ENCODE measurements around the gene CPT1C.
A peak's percentile ranks its signal among the peaks of the same experiment; 100 is the strongest.

Gene CPT1C

DNA sequence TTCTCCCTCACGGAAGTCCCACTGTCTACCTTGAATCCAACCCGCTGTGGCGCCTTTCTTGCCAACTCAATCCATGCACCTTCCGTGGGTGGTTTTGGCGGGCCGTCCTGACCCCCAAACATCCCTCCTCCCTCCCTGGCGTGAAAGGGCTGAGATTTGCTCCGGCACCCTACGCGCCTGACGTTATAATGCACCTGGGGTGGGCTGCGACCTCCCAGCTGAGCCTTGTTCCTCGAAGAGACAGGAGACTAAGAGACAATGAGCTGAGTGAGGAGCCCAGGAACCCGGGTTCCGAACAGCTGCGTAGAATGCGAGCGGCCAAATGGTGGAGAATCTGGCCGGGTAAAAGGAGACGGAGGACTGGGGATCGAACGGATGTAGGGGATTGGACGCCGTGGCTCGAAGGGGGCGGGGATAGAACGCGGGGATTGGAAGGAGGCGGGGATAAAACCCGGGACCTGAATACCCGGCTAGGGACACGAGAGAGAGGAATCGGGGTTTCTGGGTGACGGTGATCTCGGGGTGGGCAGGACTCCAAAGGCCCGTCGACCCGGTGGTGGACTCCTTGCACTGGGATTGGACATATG, at the start of gene CPT1C:
Gene CPT1C (plus strand): TSS at position 461 of the 587 bp plus-strand sequence. CDS start 1,137 bp downstream, outside the sequence.
- peak within 1 kb of the TSS; percentile 93 for H3K4me3 Mint-ChIP-seq
- no peaks in the 10 kb centered on the region for H3K9me3 Mint-ChIP-seq
- peaks cover 18% of the 10 kb centered on the region for H3K4me1 Mint-ChIP-seq (ENCODE audit: low read depth)
- H3K36me3 Mint-ChIP-seq (ENCODE audit: low read depth), result peaks cover 12% of the 10 kb centered on the region
- H3K27me3 Mint-ChIP-seq (ENCODE audit: low read depth), result peaks cover 12% of the 10 kb centered on the region
- H3K27ac Mint-ChIP-seq, result peak within 1 kb of the TSS; percentile 47

GRCh38 chr19:49641688-49642491, 49.0 kb upstream of the CPT1C start, which contains the start of gene SCAF1:
SCAF1 (plus strand) TSS chr19:49642209; CDS start chr19:49645027, 2,818 bp downstream.
- Mint-ChIP-seq H3K27ac (peak within 1 kb of the TSS; percentile 99), H3K4me1 (ENCODE audit: low read depth) (peaks cover 44% of the 10 kb centered on the region), H3K4me3 (peak within 1 kb of the TSS; percentile 98), H3K27me3 (ENCODE audit: low read depth) (no peaks in the 10 kb centered on the region), H3K9me3 (no peaks in the 10 kb centered on the region), H3K36me3 (ENCODE audit: low read depth) (peaks cover 10% of the 10 kb centered on the region)

DNA sequence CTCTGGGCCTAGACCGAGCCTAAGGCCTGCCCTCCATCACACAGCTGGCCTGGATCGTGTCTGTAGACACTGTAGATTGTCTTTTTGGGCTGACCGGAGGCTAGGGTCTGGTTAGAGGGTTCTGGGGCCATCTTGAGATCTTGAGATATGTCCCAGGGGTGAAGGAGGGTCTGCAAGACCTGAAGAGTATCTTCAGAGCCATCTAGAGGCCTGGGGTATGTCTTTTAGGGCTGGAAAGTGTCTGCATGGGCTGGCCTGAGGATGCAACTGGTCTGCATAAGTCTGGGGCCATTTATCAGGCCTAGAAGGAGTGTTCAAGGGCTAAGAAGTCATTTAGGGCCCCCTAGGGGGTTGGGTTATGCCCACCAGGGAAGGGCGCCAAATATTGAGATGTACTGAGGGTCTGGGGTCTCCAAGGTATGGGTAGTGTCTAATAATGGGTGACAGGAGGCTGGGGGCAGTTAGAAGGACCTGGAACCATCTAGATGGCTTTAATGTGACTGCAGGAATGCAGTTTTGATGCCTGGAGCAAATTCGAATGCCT, 48.4 kb upstream of the CPT1C start:
- peaks cover 44% of the 10 kb centered on the region for H3K4me1 Mint-ChIP-seq (ENCODE audit: low read depth)
- peaks cover 15% of the 10 kb centered on the region for H3K36me3 Mint-ChIP-seq (ENCODE audit: low read depth)
- H3K27me3 Mint-ChIP-seq (ENCODE audit: low read depth), result no peaks in the 10 kb centered on the region
- H3K9me3 Mint-ChIP-seq, result no peaks in the 10 kb centered on the region
- peak overlapping the region; percentile 75 for H3K27ac Mint-ChIP-seq
- H3K4me3 Mint-ChIP-seq, result peak overlapping the region; percentile 98

DNA sequence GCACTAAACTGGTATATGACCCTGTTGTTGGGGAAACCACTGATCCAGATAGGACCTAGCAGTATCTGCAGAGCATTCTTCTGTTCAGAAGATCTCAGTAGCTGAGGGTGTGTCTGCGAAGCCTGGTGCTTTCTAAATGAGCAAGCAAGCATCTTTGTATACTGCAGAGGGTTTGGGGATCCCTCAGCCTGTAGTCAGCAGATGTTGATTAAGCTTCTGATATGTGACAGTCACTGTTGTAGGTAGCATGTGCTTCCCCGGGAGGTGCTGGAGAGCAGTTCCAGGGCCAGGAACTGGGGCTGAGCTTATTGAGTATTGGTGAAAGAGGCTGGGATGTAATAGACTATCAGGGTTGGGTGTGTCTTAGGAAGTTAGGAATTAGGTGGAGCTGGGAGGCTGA, 47.5 kb upstream of the CPT1C start:
- H3K27me3 Mint-ChIP-seq (ENCODE audit: low read depth), result no peaks in the 10 kb centered on the region
- H3K36me3 Mint-ChIP-seq (ENCODE audit: low read depth), result peaks cover 15% of the 10 kb centered on the region
- peaks cover 39% of the 10 kb centered on the region for H3K4me1 Mint-ChIP-seq (ENCODE audit: low read depth)
- peak overlapping the region; percentile 75 for H3K27ac Mint-ChIP-seq
- peak overlapping the region; percentile 98 for H3K4me3 Mint-ChIP-seq
- no peaks in the 10 kb centered on the region for H3K9me3 Mint-ChIP-seq

- H3K4me3 Mint-ChIP-seq, result no peak overlapping the region
- no peaks in the 10 kb centered on the region for H3K9me3 Mint-ChIP-seq
- H3K36me3 Mint-ChIP-seq (ENCODE audit: low read depth), result peaks cover 20% of the 10 kb centered on the region
- no peak overlapping the region for H3K27ac Mint-ChIP-seq
- peaks cover 28% of the 10 kb centered on the region for H3K4me1 Mint-ChIP-seq (ENCODE audit: low read depth)
- H3K27me3 Mint-ChIP-seq (ENCODE audit: low read depth), result no peaks in the 10 kb centered on the region
Observed at GRCh38 chr19:49645592-49645991, 45.3 kb upstream of the CPT1C start.

- H3K27ac Mint-ChIP-seq, result no peak overlapping the region
Observed at GRCh38 chr19:49645995-49646394, 44.9 kb upstream of the CPT1C start.

DNA sequence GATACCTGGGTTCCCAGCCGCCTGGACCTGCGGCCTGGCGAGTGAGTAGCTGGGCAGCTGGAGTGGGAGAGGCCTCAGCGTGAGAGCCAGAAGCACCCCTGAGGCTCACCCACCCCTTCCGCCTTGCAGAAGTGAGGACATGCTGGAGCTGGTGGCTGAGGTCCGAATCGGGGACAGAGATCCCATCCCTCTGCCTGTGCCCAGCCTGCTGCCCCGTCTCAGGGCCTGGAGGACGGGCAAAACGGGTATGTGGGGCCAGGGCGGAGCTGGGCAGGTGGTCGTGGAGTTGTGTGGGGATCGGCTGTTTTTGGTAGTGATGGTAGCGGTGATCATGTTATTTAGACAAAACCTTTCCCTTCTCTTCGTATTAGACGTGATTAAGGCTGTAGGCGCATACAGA, 44.3 kb upstream of the CPT1C start:
- no peaks in the 10 kb centered on the region for H3K9me3 Mint-ChIP-seq
- H3K36me3 Mint-ChIP-seq (ENCODE audit: low read depth), result peaks cover 21% of the 10 kb centered on the region
- no peak overlapping the region for H3K4me3 Mint-ChIP-seq
- H3K27ac Mint-ChIP-seq, result no peak overlapping the region
- no peaks in the 10 kb centered on the region for H3K27me3 Mint-ChIP-seq (ENCODE audit: low read depth)
- peaks cover 22% of the 10 kb centered on the region for H3K4me1 Mint-ChIP-seq (ENCODE audit: low read depth)

More at GRCh38 chr19:49645995-49646394, 44.9 kb upstream of the CPT1C start:
- Mint-ChIP-seq H3K36me3 (ENCODE audit: low read depth) (peaks cover 21% of the 10 kb centered on the region), H3K4me1 (ENCODE audit: low read depth) (peaks cover 24% of the 10 kb centered on the region), H3K27me3 (ENCODE audit: low read depth) (no peaks in the 10 kb centered on the region), H3K4me3 (no peak overlapping the region), H3K9me3 (no peaks in the 10 kb centered on the region)

- Mint-ChIP-seq H3K27me3 (ENCODE audit: low read depth) (no peaks in the 10 kb centered on the region), H3K4me1 (ENCODE audit: low read depth) (no peaks in the 10 kb centered on the region)
Observed at GRCh38 chr19:49651029-49651819, 39.7 kb upstream of the CPT1C start.

DNA sequence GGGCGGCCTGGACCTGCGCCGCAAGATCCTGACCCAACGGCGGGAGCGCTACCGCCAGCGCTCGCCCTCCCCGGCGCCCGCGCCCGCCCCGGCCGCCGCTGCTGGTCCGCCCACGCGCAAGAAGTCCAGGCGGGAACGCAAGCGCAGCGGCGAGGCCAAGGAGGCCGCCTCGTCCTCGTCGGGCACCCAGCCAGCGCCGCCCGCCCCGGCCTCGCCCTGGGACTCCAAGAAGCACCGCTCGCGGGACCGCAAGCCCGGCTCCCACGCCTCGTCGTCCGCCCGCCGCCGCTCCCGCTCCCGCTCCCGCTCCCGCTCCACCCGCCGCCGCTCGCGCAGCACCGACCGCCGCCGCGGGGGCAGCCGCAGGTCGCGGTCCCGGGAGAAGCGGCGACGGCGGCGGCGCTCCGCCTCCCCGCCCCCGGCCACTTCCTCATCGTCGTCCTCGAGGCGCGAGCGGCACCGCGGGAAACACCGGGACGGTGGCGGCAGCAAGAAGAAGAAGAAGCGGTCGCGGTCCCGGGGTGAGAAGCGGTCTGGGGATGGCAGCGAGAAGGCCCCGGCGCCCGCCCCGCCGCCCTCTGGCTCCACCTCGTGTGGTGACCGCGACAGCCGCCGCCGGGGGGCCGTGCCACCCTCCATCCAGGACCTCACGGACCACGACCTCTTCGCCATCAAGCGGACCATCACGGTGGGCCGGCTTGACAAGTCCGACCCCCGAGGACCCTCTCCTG, 38.9 kb upstream of the CPT1C start:
- H3K9me3 Mint-ChIP-seq, result no peaks in the 10 kb centered on the region
- no peaks in the 10 kb centered on the region for H3K27me3 Mint-ChIP-seq (ENCODE audit: low read depth)
- H3K27ac Mint-ChIP-seq, result no peak overlapping the region
- H3K36me3 Mint-ChIP-seq (ENCODE audit: low read depth), result peaks cover 28% of the 10 kb centered on the region
- no peak overlapping the region for H3K4me3 Mint-ChIP-seq
- no peaks in the 10 kb centered on the region for H3K4me1 Mint-ChIP-seq (ENCODE audit: low read depth)

More at GRCh38 chr19:49651029-49651819, 39.7 kb upstream of the CPT1C start:
- Mint-ChIP-seq H3K4me3 (no peak overlapping the region), H3K36me3 (ENCODE audit: low read depth) (peaks cover 21% of the 10 kb centered on the region), H3K27ac (no peak overlapping the region), H3K9me3 (no peaks in the 10 kb centered on the region)

- H3K27ac Mint-ChIP-seq, result no peak overlapping the region
- H3K4me1 Mint-ChIP-seq (ENCODE audit: low read depth), result peaks cover 2% of the 10 kb centered on the region
- no peaks in the 10 kb centered on the region for H3K9me3 Mint-ChIP-seq
- peaks cover 27% of the 10 kb centered on the region for H3K36me3 Mint-ChIP-seq (ENCODE audit: low read depth)
- no peak overlapping the region for H3K4me3 Mint-ChIP-seq
- H3K27me3 Mint-ChIP-seq (ENCODE audit: low read depth), result no peaks in the 10 kb centered on the region
Observed at GRCh38 chr19:49652551-49653465, 38.1 kb upstream of the CPT1C start.

DNA sequence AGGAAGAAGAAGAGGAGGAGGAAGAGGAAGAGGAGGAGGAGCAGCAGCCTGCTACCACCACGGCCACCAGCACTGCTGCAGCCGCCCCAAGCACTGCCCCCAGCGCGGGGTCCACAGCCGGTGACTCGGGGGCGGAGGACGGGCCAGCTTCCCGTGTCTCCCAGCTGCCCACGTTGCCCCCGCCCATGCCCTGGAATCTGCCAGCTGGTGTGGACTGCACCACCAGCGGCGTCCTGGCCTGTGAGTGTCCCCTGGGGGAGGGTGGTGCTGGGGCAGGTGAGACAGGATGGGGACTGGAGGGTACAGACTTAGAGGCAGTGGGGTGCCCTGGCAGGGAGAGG, 37.5 kb upstream of the CPT1C start:
- H3K9me3 Mint-ChIP-seq, result no peaks in the 10 kb centered on the region
- peaks cover 28% of the 10 kb centered on the region for H3K36me3 Mint-ChIP-seq (ENCODE audit: low read depth)
- no peaks in the 10 kb centered on the region for H3K27me3 Mint-ChIP-seq (ENCODE audit: low read depth)
- no peak overlapping the region for H3K27ac Mint-ChIP-seq
- no peak overlapping the region for H3K4me3 Mint-ChIP-seq
- peaks cover 2% of the 10 kb centered on the region for H3K4me1 Mint-ChIP-seq (ENCODE audit: low read depth)

DNA sequence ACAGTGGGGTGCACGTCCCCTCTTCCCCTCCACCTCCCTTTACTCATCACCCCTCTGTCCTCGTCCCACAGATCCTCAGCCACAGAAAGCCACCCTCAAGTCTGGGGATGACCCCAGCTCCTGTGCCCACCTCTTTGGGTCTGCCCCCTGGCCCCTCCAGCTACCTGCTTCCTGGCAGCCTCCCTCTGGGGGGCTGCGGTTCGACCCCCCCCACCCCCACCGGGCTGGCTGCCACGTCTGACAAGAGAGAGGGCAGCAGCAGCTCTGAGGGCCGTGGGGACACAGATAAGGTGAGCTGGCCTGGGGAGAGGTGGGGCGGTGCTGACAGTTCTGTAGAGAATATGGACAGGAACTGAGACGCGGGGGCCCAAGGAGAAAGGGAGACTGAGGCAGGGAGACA, 36.3 kb upstream of the CPT1C start:
- H3K36me3 Mint-ChIP-seq (ENCODE audit: low read depth), result peaks cover 28% of the 10 kb centered on the region

More for the DNA sequence above, 36.3 kb upstream of the CPT1C start:
- Mint-ChIP-seq H3K27ac (no peak overlapping the region), H3K9me3 (no peaks in the 10 kb centered on the region), H3K4me1 (ENCODE audit: low read depth) (peaks cover 3% of the 10 kb centered on the region), H3K27me3 (ENCODE audit: low read depth) (no peaks in the 10 kb centered on the region), H3K4me3 (no peak overlapping the region)

All from T-helper 1 cell treated with Interleukin-12 subunit alpha and Interleukin-12 subunit beta and Interleukin-4 antibody, amounts not matched to agents 30 μg/mL and 1 μg/mL, for 36 hours (primary cell).